PC-9 (cell line): ENCODE measurements around the gene IRF1.
"Not testable (repeated sequence)": the region's sequence is repeated elsewhere in the genome, so short reads cannot be mapped to it uniquely, and the experiment has no call there.

Experiments used
- EZH2 ChIP-seq: fragments of 200-600 bp; sonication (generic); IDR thresholded peaks from 2 replicates; pipeline ENCODE4 v1.8.0; 2017; ENCODE audit warnings: antibody characterized with exemption, low read depth
- TF ChIP-seq, protein P1 (sequence below): fragments of 200-600 bp; sonication (generic); conservative IDR thresholded peaks from 2 replicates; pipeline ENCODE4 v1.6.1; 2017; ENCODE audit warnings: mixed run types, antibody characterized with exemption, mild to moderate bottlenecking, moderate library complexity

DNA sequence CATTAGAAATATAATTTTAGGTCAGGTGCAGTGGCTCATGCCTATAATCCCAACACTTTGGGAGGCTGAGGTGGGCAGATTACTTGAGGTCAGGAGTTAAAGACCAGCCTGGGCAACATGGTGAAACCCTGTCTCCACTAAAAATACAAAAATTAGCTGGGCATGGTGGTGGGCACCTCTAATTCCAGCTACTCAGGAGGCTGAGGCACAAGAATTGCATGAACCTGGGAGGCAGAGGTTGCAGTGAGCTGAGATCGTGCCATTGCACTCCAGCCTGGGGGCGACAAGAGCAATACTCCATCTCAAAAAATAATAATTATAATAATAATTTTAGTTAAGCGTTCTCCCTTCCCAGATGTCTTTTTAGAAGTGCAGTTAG is 52.3 kb downstream of the IRF1 start:
- TF ChIP-seq, protein P1, sequence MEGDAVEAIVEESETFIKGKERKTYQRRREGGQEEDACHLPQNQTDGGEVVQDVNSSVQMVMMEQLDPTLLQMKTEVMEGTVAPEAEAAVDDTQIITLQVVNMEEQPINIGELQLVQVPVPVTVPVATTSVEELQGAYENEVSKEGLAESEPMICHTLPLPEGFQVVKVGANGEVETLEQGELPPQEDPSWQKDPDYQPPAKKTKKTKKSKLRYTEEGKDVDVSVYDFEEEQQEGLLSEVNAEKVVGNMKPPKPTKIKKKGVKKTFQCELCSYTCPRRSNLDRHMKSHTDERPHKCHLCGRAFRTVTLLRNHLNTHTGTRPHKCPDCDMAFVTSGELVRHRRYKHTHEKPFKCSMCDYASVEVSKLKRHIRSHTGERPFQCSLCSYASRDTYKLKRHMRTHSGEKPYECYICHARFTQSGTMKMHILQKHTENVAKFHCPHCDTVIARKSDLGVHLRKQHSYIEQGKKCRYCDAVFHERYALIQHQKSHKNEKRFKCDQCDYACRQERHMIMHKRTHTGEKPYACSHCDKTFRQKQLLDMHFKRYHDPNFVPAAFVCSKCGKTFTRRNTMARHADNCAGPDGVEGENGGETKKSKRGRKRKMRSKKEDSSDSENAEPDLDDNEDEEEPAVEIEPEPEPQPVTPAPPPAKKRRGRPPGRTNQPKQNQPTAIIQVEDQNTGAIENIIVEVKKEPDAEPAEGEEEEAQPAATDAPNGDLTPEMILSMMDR, result not testable (repeated sequence)
- TF ChIP-seq EZH2, result not testable (repeated sequence)
